GM12878 (cell line): ENCODE measurements around the gene IRF1. TPM values are rescaled to one million over a fixed set of nuclear protein-coding genes. Genes with fewer than 3 reads are reported as not detected.
A peak's percentile ranks its signal among the peaks of the same experiment; 100 is the strongest.

Source experiments
- BMI1 ChIP-seq: fragments of 450-650 bp; IDR thresholded peaks from 2 replicates; pipeline ENCODE4 v1.6.1; 2016; ENCODE audit warnings: mild to moderate bottlenecking, moderate library complexity, borderline replicate concordance
- CREM ChIP-seq: IDR thresholded peaks from 2 replicates; pipeline ENCODE4 v1.6.1; 2014; ENCODE audit warnings: antibody characterized with exemption, low read depth
- FOS ChIP-seq: IDR thresholded peaks from 3 replicates; pipeline ENCODE4 v1.6.1; 2011; ENCODE audit warnings: borderline replicate concordance; ENCODE audit not compliant: insufficient read length; ENCODE audit errors: extremely low read depth
- IRF4 ChIP-seq: IDR thresholded peaks from 2 replicates; pipeline ENCODE4 v1.6.1; 2011; ENCODE audit warnings: low read depth, low read length
- JUND ChIP-seq: IDR thresholded peaks from 2 replicates; pipeline ENCODE4 v1.6.1; 2012; ENCODE audit warnings: low read depth, mild to moderate bottlenecking, low read length, improper control_type of control experiment, moderate library complexity
- MEF2B ChIP-seq: fragments of 450-650 bp; IDR thresholded peaks from 2 replicates; pipeline ENCODE4 v1.6.1; 2018; ENCODE audit warnings: mild to moderate bottlenecking, moderate library complexity; ENCODE audit not compliant: partially characterized antibody, poor library complexity, severe bottlenecking
- POLR2A ChIP-seq: IDR thresholded peaks from 2 replicates; pipeline ENCODE4 v1.6.1; 2011; ENCODE audit warnings: low read depth, mild to moderate bottlenecking, low read length
- RCOR1 ChIP-seq: conservative IDR thresholded peaks from 2 replicates; pipeline ENCODE4 v1.6.1; 2012; ENCODE audit warnings: low read depth, low read length, improper control_type of control experiment
- SIN3A ChIP-seq: IDR thresholded peaks from 2 replicates; pipeline ENCODE4 v1.6.1; 2012; ENCODE audit warnings: low read depth, low read length, improper control_type of control experiment
- SREBF1 ChIP-seq: IDR thresholded peaks from 2 replicates; pipeline ENCODE4 v1.6.1; 2012; ENCODE audit warnings: mild to moderate bottlenecking, low read length
- ZNF384 ChIP-seq: IDR thresholded peaks from 2 replicates; pipeline ENCODE4 v1.6.1; 2012; ENCODE audit warnings: low read depth, mild to moderate bottlenecking, low read length, improper control_type of control experiment, borderline replicate concordance
- polyA plus RNA-seq, 11 experiments: library from polyadenylated mRNA; depleted of rRNA in 4 of 11; unstranded in 6 of 11; stranded (reverse) in 5 of 11; fragments of >200 nt; fragmentation: Nextera tagmentation in 4 of 11; fragmentation: Illumina TruSeq in 1 of 11; extraction: Ambion mirVana in 4 of 11; extraction: Trizol in 1 of 11; gene quantifications; 1 replicate in 1 of 11; 2 replicates in 10 of 11; pipeline versions ENCODE4 v1.2.1 to v1.2.3, GENCODE V29; 2011 to 2016; ENCODE audit warnings: inconsistent platforms in 2 of 11, missing spikeins in 2 of 11, low read depth in 1 of 11
- total RNA-seq, 4 experiments: library from RNA; depleted of rRNA in 3 of 4; stranded (reverse); fragments of >200 nt in 3 of 4; fragmentation: Illumina TruSeq in 1 of 4; extraction: Trizol in 1 of 4; gene quantifications; 2 replicates each; pipeline versions ENCODE4 v1.2.1 to v1.2.3, GENCODE V29; 2013 to 2021
- TF ChIP-seq, protein P1 (sequence below): fragments of 450-650 bp; IDR thresholded peaks from 2 replicates; pipeline ENCODE4 v1.6.1; 2017; ENCODE audit warnings: low read depth, mild to moderate bottlenecking, moderate library complexity
- TF ChIP-seq, protein P2 (sequence below): IDR thresholded peaks from 2 replicates; pipeline ENCODE4 v1.6.1; 2012; ENCODE audit warnings: low read depth, low read length, improper control_type of control experiment
- TF ChIP-seq, protein P3 (sequence below): fragments of 450-650 bp; IDR thresholded peaks from 2 replicates; pipeline ENCODE4 v1.6.1; 2014; ENCODE audit warnings: mild to moderate bottlenecking
- TF ChIP-seq, protein P4 (sequence below): fragments of 450-650 bp; IDR thresholded peaks from 2 replicates; pipeline ENCODE4 v1.6.1; 2017; ENCODE audit warnings: mild to moderate bottlenecking, moderate library complexity
- TF ChIP-seq, protein P5 (sequence below): fragments of 450-650 bp; IDR thresholded peaks from 2 replicates; pipeline ENCODE4 v1.6.1; 2016; ENCODE audit warnings: mild to moderate bottlenecking, moderate library complexity, borderline replicate concordance
- TF ChIP-seq, protein P6 (sequence below): fragments of 150-350 bp; IDR thresholded peaks from 2 replicates; pipeline ENCODE4 v1.6.1; 2014; ENCODE audit warnings: mild to moderate bottlenecking, low read depth, low read length

Gene IRF1
- total and polyA plus RNA-seq, 10 of the 15 experiments (the other 5 are each of a cell fraction or from before 2014, with no cell fraction given): 6.9 to 68.0 (median 49.6) TPM

DNA sequence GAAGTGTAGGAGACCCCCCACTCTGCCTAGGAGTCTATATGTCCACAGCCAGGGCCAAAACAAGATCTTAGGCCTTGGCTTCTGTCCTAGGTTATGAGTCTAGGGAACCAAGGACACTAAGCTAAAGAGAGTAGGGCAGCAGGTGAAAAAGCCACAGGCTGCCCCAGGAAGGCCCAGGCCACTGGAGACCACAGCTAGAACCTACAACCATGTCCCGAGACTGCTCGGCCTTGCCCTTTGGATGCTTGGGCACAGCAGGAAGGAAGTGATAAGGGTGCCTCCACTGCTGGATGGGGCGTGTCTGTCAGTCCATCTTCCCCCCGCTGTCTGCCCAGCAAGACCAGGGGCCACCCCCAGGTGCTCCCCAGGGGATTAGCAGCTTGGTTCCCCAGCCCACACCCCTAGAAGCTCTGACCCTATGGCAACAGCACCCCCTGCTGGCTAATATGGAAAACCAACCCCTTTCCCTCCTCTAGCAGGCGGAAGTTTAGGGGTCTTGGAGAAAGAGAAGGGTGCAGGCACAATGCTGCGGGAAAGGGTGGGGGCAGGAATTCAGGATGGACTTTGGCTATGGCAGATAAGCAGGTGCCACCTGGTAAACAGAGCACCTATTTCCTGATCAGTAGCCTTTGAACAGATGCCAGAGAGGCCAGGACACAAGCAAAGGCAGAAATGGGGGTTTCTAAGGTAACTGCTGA, 10.5 kb upstream of the IRF1 start (continued):
- TF ChIP-seq, protein P1, sequence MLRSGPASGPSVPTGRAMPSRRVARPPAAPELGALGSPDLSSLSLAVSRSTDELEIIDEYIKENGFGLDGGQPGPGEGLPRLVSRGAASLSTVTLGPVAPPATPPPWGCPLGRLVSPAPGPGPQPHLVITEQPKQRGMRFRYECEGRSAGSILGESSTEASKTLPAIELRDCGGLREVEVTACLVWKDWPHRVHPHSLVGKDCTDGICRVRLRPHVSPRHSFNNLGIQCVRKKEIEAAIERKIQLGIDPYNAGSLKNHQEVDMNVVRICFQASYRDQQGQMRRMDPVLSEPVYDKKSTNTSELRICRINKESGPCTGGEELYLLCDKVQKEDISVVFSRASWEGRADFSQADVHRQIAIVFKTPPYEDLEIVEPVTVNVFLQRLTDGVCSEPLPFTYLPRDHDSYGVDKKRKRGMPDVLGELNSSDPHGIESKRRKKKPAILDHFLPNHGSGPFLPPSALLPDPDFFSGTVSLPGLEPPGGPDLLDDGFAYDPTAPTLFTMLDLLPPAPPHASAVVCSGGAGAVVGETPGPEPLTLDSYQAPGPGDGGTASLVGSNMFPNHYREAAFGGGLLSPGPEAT: 0 out of 2 replicates have a peak, but pooled peaks have one; percentile 52
- TF ChIP-seq POLR2A (no peak), ZNF384 (no peak), CREM (no peak), BMI1 (no peak), SREBF1 (no peak), MEF2B (peak; percentile 99), JUND (no peak), SIN3A (no peak), FOS (no peak), IRF4 (0 out of 2 replicates have a peak, but pooled peaks have one; percentile 19), RCOR1 (no peak)
- TF ChIP-seq, protein P2, sequence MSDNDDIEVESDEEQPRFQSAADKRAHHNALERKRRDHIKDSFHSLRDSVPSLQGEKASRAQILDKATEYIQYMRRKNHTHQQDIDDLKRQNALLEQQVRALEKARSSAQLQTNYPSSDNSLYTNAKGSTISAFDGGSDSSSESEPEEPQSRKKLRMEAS: no peak
- TF ChIP-seq, protein P3, sequence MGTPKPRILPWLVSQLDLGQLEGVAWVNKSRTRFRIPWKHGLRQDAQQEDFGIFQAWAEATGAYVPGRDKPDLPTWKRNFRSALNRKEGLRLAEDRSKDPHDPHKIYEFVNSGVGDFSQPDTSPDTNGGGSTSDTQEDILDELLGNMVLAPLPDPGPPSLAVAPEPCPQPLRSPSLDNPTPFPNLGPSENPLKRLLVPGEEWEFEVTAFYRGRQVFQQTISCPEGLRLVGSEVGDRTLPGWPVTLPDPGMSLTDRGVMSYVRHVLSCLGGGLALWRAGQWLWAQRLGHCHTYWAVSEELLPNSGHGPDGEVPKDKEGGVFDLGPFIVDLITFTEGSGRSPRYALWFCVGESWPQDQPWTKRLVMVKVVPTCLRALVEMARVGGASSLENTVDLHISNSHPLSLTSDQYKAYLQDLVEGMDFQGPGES: no peak
- TF ChIP-seq, protein P4, sequence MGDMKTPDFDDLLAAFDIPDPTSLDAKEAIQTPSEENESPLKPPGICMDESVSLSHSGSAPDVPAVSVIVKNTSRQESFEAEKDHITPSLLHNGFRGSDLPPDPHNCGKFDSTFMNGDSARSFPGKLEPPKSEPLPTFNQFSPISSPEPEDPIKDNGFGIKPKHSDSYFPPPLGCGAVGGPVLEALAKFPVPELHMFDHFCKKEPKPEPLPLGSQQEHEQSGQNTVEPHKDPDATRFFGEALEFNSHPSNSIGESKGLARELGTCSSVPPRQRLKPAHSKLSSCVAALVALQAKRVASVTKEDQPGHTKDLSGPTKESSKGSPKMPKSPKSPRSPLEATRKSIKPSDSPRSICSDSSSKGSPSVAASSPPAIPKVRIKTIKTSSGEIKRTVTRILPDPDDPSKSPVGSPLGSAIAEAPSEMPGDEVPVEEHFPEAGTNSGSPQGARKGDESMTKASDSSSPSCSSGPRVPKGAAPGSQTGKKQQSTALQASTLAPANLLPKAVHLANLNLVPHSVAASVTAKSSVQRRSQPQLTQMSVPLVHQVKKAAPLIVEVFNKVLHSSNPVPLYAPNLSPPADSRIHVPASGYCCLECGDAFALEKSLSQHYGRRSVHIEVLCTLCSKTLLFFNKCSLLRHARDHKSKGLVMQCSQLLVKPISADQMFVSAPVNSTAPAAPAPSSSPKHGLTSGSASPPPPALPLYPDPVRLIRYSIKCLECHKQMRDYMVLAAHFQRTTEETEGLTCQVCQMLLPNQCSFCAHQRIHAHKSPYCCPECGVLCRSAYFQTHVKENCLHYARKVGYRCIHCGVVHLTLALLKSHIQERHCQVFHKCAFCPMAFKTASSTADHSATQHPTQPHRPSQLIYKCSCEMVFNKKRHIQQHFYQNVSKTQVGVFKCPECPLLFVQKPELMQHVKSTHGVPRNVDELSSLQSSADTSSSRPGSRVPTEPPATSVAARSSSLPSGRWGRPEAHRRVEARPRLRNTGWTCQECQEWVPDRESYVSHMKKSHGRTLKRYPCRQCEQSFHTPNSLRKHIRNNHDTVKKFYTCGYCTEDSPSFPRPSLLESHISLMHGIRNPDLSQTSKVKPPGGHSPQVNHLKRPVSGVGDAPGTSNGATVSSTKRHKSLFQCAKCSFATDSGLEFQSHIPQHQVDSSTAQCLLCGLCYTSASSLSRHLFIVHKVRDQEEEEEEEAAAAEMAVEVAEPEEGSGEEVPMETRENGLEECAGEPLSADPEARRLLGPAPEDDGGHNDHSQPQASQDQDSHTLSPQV: 0 out of 2 replicates have a peak, but pooled peaks have one; percentile 27
- TF ChIP-seq, protein P5, sequence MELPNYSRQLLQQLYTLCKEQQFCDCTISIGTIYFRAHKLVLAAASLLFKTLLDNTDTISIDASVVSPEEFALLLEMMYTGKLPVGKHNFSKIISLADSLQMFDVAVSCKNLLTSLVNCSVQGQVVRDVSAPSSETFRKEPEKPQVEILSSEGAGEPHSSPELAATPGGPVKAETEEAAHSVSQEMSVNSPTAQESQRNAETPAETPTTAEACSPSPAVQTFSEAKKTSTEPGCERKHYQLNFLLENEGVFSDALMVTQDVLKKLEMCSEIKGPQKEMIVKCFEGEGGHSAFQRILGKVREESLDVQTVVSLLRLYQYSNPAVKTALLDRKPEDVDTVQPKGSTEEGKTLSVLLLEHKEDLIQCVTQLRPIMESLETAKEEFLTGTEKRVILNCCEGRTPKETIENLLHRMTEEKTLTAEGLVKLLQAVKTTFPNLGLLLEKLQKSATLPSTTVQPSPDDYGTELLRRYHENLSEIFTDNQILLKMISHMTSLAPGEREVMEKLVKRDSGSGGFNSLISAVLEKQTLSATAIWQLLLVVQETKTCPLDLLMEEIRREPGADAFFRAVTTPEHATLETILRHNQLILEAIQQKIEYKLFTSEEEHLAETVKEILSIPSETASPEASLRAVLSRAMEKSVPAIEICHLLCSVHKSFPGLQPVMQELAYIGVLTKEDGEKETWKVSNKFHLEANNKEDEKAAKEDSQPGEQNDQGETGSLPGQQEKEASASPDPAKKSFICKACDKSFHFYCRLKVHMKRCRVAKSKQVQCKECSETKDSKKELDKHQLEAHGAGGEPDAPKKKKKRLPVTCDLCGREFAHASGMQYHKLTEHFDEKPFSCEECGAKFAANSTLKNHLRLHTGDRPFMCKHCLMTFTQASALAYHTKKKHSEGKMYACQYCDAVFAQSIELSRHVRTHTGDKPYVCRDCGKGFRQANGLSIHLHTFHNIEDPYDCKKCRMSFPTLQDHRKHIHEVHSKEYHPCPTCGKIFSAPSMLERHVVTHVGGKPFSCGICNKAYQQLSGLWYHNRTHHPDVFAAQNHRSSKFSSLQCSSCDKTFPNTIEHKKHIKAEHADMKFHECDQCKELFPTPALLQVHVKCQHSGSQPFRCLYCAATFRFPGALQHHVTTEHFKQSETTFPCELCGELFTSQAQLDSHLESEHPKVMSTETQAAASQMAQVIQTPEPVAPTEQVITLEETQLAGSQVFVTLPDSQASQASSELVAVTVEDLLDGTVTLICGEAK: no peak; the same call in 1 of the 2 replicates
- TF ChIP-seq, protein P6, sequence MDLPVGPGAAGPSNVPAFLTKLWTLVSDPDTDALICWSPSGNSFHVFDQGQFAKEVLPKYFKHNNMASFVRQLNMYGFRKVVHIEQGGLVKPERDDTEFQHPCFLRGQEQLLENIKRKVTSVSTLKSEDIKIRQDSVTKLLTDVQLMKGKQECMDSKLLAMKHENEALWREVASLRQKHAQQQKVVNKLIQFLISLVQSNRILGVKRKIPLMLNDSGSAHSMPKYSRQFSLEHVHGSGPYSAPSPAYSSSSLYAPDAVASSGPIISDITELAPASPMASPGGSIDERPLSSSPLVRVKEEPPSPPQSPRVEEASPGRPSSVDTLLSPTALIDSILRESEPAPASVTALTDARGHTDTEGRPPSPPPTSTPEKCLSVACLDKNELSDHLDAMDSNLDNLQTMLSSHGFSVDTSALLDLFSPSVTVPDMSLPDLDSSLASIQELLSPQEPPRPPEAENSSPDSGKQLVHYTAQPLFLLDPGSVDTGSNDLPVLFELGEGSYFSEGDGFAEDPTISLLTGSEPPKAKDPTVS: no peak
